ENCODE results near the gene CALY. TPM values are rescaled to one million over a fixed set of nuclear protein-coding genes. Genes with fewer than 3 reads are reported as not detected.

Gene CALY
- total and polyA plus RNA-seq, 11 donors, result 1.7 TPM; not detected in 10

DNA sequence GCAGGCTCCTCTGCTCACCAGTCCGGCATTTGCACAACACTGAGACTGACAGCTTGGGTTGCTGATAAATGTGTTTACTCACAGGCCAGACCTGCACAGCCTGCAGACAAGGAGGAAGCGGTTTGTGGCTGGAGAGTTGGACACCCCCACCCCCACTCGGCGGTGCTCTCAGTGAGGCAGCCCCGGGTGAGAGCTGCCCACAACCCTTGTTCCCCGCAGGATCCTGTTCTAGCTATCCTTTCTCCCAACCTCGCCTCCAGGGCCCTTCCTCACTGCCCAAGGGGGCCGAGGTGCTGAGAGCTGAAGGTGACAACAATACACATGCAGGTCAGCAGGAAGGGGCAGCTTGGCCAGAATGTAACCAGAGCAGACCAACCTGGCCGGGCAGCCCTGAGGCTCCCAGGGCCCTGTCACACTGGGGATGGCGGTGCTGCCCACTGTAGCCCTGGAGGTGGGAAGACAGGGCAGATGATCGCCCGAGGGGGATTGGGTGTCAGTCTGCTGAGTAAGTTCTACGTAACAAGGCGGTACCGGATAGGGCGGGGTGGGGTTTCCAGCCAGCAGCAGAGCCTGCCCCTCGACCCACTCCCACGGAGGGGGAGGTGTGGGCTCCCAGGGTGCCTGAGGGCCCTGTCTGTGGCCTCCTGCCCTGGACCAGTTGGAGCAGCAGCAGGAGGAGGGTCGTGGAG, 58.0 kb downstream of the CALY start:
- peak overlapping the region in 4 of 12 donors; percentile 24 to 81 (median 38) for H3K27ac ChIP-seq
- TF ChIP-seq CTCF (IDR thresholded peaks at IDR 0.05), result no peak
- no peak for TF ChIP-seq POLR2A (IDR thresholded peaks at IDR 0.05)
- DNase-seq (peak in 3 of 5 donors; percentile 54 to 82 (median 66)), ATAC-seq (peak in 3 of 4 donors; percentile 28 to 46 (median 42))
- H3K4me3 ChIP-seq, result peak overlapping the region in 1 of 12 donors; percentile 19
- H3K27me3 ChIP-seq, result peaks cover 0 to 31% (median 20%) of the 10 kb centered on the region in 9 donors
- no peaks in the 10 kb centered on the region for H3K9me3 ChIP-seq
- WGBS, 4 donors, result 70 to 79% (median 76%) methylated on average over 11 to 19 of the region's 19 CpGs
- peaks cover 0 to 54% (median 40%) of the 10 kb centered on the region in 9 donors for H3K36me3 ChIP-seq
- H3K4me1 ChIP-seq, result peaks cover 0 to 62% (median 8%) of the 10 kb centered on the region in 12 donors
- intact Hi-C loops (cut with DNase I), result no loop called here

- Histone ChIP-seq H3K27ac (peak overlapping the region in 2 of 12 donors; percentile 46 to 81), H3K36me3 (peaks cover 0 to 49% (median 34%) of the 10 kb centered on the region in 9 donors), H3K4me3 (peak overlapping the region in 1 of 12 donors; percentile 19), H3K4me1 (peaks cover 0 to 62% (median 8%) of the 10 kb centered on the region in 12 donors), H3K9me3 (no peaks in the 10 kb centered on the region), H3K27me3 (peaks cover 0 to 31% (median 20%) of the 10 kb centered on the region in 9 donors)
- WGBS, 4 donors, result 81 to 84% (median 84%) methylated on average over 12 of the region's 12 CpGs
- DNase-seq, result peak in 1 of 5 donors; percentile 64
- no peak for TF ChIP-seq CTCF (IDR thresholded peaks at IDR 0.05)
- no peak for TF ChIP-seq POLR2A (IDR thresholded peaks at IDR 0.05)
- intact Hi-C loops (cut with DNase I), result no loop called here
- ATAC-seq, result no peak
Observed at GRCh38 chr10:133277993-133278576, 58.6 kb downstream of the CALY start.

- Histone ChIP-seq H3K27me3 (peaks cover 0 to 31% (median 20%) of the 10 kb centered on the region in 9 donors), H3K9me3 (no peaks in the 10 kb centered on the region), H3K36me3 (peaks cover 0 to 42% (median 28%) of the 10 kb centered on the region in 9 donors), H3K4me3 (peak overlapping the region in 1 of 12 donors; percentile 63), H3K27ac (peak overlapping the region in 1 of 12 donors; percentile 81), H3K4me1 (peaks cover 0 to 62% (median 8%) of the 10 kb centered on the region in 12 donors)
- no peak for TF ChIP-seq POLR2A (IDR thresholded peaks at IDR 0.05)
- TF ChIP-seq CTCF (IDR thresholded peaks at IDR 0.05), result no peak
- no peak for DNase-seq
- ATAC-seq, result no peak
- 63 to 70% (median 68%) methylated on average over 15 to 25 of the region's 25 CpGs for WGBS, 4 donors
- intact Hi-C loops (cut with DNase I), result no loop called here
Observed at GRCh38 chr10:133277277-133277992, 59.3 kb downstream of the CALY start.

Data from heart left ventricle (tissue), 16 donors.